GM18502 (cell line): ENCODE measurements around the gene ASIC5.
A peak's percentile ranks its signal among the peaks of the same experiment; 100 is the strongest.

Experiments used
- ATAC-seq: cut with Tn5 transposase; IDR thresholded peaks from one replicate; pipeline ENCODE4 v1.9.1; 2021; ENCODE audit warnings: mild to moderate bottlenecking; ENCODE audit not compliant: unreplicated experiment, poor library complexity

The ASIC5 gene

DNA sequence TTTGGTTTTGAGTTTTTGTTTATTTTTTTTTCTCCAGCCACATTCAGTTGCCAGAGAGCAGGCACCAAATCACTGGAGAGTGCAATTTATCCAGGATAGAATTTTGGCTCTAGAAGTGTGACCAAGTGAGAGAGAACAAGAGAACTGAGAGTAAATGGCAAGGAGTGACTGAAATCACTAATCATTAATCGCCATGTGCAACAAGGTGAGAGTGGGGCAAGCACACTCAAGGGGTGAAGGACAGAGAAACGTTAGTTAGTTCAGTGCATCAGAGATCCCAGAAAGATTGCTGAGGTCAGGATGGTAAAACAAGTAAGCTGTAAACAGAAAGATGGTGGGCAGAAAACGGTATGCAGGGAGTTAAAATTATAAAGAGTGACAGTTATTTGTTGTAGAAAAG, 17.8 kb upstream of the ASIC5 start:
- no peak for ATAC-seq

- ATAC-seq: peak; percentile 53
These were observed 15.5 kb upstream of the ASIC5 start for GRCh38 chr4:155881555-155881954.

GRCh38 chr4:155879767-155880166, 13.7 kb upstream of the ASIC5 start:
- no peak for ATAC-seq

- ATAC-seq: no peak
These were observed 12.5 kb upstream of the ASIC5 start for GRCh38 chr4:155878611-155879010.

DNA sequence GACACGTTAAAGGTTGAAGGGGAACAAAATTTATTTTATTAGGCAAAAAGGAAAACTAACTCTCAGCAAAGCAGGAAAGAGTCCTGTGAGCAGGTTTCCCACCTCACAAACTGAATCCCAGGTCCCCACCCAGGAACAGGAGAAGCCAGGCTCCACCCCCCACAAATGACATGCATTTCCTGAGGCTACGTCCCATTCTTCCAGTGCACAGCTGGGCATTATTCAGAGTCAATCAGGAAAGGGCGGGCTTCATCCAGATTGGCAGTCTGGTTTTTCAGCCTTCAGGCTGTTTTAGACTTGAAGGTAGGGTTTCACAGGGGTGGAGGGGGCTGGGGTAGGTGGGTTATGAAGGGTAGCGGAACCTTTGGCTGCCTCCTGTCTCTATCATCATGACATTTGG, 11.9 kb upstream of the ASIC5 start:
- no peak for ATAC-seq

- ATAC-seq: no peak
These were observed 9.8 kb upstream of the ASIC5 start for GRCh38 chr4:155875878-155876277.

DNA sequence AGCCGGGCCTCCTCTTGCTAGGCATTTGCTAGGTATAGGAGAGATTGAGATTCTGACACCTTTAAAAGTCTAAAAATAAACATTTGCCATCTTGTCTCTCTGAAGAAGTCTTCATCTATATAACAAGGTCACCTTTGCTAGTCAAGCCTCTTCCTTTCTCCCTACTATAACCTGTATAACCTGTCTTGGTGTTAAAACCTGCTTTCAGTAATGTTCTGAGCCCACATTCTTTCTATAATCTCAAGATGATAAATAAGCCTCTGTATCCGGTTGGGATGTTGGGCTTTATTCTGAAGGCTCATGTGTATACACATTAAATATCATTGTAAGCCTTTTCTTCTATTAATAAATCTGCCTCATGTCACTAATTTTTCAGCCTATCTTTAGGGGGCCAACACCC, 10.2 kb downstream of the ASIC5 start:
- ATAC-seq: no peak

DNA sequence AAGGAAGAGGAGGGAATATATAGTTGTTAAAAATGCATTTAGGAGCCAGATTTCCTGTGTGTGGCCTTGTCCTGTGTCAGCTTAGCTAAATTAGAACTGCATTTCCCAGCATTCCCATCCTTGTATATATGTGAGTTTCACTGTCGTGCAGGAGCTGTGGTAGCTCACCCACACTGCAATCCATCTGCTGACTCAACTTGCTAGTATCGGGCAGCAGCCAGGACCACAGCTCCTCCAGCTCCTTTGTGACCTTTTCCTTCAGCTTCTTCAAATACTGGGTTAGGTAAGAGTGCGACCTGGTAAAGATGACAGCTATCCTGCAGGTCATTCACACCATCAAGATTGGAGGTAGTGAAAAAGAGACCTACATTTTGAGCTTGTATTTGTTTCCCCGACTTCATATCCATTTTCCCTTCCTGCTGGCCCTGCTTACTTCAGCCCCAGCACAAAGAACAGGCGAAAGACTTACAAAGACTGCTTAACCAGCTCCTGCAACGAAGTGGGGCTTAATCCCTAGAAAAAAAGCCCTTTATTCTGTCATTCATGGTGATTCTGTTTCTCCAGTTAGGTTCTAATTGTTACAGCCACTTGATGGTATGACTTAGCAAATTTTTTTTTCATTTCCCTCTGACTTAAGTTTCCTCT, 11.4 kb downstream of the ASIC5 start:
- no peak for ATAC-seq

DNA sequence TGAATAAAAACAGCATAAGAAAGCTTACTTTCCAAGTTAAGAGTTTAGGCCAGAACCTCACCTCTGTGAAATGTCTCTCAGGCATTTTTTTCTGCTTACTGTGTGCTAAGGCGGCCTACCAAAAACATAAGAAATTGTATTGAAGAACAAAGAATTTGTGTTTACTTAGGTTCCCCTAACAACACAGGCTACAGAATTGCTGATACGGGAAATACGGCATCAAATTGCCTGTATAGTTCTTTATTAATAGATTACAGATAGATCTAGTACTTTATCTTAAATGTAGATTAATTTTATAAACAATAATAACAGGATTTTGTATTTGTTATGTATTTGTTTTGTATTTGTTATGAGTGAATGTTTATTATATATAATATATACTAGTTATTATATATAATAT, 12.9 kb downstream of the ASIC5 start:
- no peak for ATAC-seq

GRCh38 chr4:155849042-155849441, 17.0 kb downstream of the ASIC5 start:
- ATAC-seq: no peak

- no peak for ATAC-seq
These were observed 19.1 kb downstream of the ASIC5 start for GRCh38 chr4:155846929-155847328.

DNA sequence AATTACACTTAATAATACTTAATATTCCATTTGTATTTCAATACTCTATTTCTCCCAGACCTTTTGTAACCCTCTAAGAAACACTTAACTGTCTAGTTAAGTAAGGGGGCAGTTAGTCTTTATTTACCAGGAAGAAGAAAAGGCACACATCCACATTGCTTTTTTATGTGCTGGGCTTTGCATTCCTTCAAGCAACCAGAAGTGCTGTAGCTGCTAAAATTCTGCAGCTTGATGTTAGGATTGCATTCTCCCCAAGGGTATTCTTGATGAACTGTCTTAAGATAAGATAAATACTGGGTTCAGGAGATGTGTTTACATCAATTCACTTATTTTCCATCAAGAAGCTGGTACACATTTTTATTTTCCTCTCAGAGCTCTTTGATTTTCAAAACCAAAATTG, 24.0 kb downstream of the ASIC5 start:
- ATAC-seq: no peak

GRCh38 chr4:155837203-155837796, 28.8 kb downstream of the ASIC5 start:
- ATAC-seq: peak; percentile 63

DNA sequence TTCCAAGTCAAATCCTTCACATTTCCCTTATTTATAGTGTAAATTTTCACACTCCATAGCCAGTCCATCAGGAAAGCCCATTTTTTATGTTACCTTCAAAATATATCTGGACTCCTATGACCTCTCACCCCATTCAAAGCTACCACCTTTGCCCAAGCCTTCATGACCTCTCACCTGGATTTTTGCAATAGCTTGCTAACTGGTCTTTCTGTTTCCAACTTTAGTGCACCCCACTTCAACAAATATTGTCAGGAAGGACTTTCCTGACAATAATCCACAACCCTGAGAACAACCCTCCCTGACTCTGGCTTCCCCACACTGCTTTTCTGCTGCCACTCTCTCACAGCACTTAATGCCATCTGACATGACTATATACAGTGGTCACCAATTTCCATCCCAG, 33.4 kb downstream of the ASIC5 start:
- ATAC-seq: no peak

DNA sequence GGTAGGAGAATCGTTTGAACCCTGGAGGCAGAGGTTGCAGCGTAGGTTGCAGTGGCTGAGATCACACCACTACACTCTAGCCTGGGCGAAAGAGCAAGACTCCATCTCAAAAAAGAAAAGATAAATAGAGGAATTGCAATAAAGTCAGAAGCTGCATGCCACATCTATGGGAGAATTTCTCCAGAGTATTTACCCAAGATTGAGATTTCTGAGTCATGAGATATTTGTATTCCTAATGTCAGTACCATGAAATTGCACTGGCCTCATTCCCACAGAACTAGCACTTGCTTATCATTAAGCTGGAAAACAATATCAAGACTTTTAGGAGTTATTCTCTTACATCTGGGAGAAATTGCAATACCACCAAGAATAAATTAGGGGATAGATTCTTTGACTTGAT, 37.4 kb downstream of the ASIC5 start:
- ATAC-seq: no peak

- no peak for ATAC-seq
These were observed 43.5 kb downstream of the ASIC5 start for GRCh38 chr4:155822572-155822971.

- ATAC-seq: no peak
These were observed 45.1 kb downstream of the ASIC5 start for GRCh38 chr4:155820887-155821518.

- ATAC-seq: no peak
These were observed 47.0 kb downstream of the ASIC5 start for GRCh38 chr4:155819066-155819465.

- ATAC-seq: no peak
These were observed 47.4 kb downstream of the ASIC5 start for GRCh38 chr4:155818639-155819038.

GRCh38 chr4:155811083-155811482, 55.0 kb downstream of the ASIC5 start:
- ATAC-seq: no peak

DNA sequence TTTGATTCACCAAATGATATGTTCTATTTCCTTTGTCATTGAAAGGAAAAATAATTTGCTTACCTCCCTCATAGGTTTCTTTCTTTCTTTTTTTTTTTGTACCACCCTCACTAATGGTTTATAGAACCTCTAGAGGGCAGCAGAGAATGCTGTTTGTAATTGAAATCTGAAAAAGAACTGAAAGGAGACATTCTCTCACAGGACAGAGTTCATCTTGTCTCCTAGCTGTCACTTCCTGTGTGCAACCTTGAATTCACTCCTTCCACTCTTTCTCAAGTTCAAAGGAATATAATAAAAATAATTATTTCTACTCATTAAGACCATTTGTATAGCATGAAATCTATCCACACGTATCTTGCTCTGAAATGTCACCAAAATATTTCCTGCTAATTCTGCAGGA, 56.2 kb downstream of the ASIC5 start:
- peak; percentile 97 for ATAC-seq

GRCh38 chr4:155807021-155807420, 59.1 kb downstream of the ASIC5 start:
- ATAC-seq: no peak
